H1 (cell line): ENCODE results near the gene CERS5. TPM values are rescaled to one million over a fixed set of nuclear protein-coding genes. Genes with fewer than 3 reads are reported as not detected.

Experiments used
- CTCF ChIA-PET: fragments of 300-600 bp; sonication (Branson Sonifier 250); formaldehyde crosslinking; loops from one replicate; lab custom pipeline; 2021; ENCODE audit not compliant: partially characterized antibody; lab: Charles Lee
- POLR2A ChIA-PET: fragments of 300-600 bp; sonication (Branson Sonifier 250); formaldehyde crosslinking; loops from one replicate; lab custom pipeline; 2021; ENCODE audit warnings: inconsistent platforms; ENCODE audit not compliant: partially characterized antibody; lab: Charles Lee
- DNase-seq, 2 experiments: peaks; one replicate each; pipeline versions ENCODE4 v3.0.0 to v3.0.0-alpha.2; 2010 to 2022; ENCODE audit warnings: low spot score in 2 of 2, low read depth in 1 of 2, mixed read lengths in 1 of 2
- FAIRE-seq: peaks from 2 replicates; lab custom pipeline; 2011; peaks lifted over from hg19 to GRCh38; lab: Jason Lieb, UNC
- H2AFZ ChIP-seq: 2 replicates; pipeline ENCODE4 v1.8.1; 2012; ENCODE audit warnings: low read length, inconsistent platforms
- H2AK5ac ChIP-seq: 2 replicates; pipeline ENCODE4 v1.6.1; 2013; ENCODE audit warnings: low read depth, low read length
- H2BK120ac ChIP-seq: replicated peaks from 2 replicates; pipeline ENCODE3; 2013; ENCODE audit warnings: low read depth, low read length, inconsistent platforms
- H2BK12ac ChIP-seq: 2 replicates; pipeline ENCODE4 v1.6.1; 2013; ENCODE audit warnings: low read depth, low read length
- H2BK15ac ChIP-seq: 2 replicates; pipeline ENCODE4 v1.6.1; 2013; ENCODE audit warnings: low read length
- H2BK20ac ChIP-seq: 2 replicates; pipeline ENCODE4 v1.6.1; 2013; ENCODE audit warnings: low read length
- H2BK5ac ChIP-seq: 2 replicates; pipeline ENCODE4 v1.6.1; 2013; ENCODE audit warnings: low read depth, low read length
- H3K14ac ChIP-seq: 2 replicates; pipeline ENCODE4 v1.6.1; 2013; ENCODE audit warnings: inconsistent platforms; ENCODE audit not compliant: insufficient read length
- H3K18ac ChIP-seq: 2 replicates; pipeline ENCODE4 v1.6.1; 2013; ENCODE audit warnings: low read length; ENCODE audit errors: extremely low read depth
- H3K23ac ChIP-seq: 2 replicates; pipeline ENCODE4 v1.6.1; 2013; ENCODE audit warnings: inconsistent platforms; ENCODE audit not compliant: insufficient read length
- H3K23me2 ChIP-seq: 2 replicates; pipeline ENCODE4 v1.6.1; 2013; ENCODE audit warnings: low read depth, low read length
- H3K27ac ChIP-seq: 2 replicates; pipeline ENCODE4 v1.6.1; 2011; ENCODE audit warnings: low read depth, low read length, inconsistent platforms
- H3K27me3 ChIP-seq, 4 experiments: replicated peaks in 1 of 4; 1 replicate in 1 of 4; 2 replicates in 3 of 4; pipeline versions ENCODE4 v1.6.1 to v1.8.1; 2011 to 2013; ENCODE audit warnings: low read length in 3 of 4, mild to moderate bottlenecking in 3 of 4, inconsistent platforms in 2 of 4, mixed read lengths in 2 of 4, moderate library complexity in 1 of 4; ENCODE audit not compliant: control insufficient read depth in 3 of 4, insufficient read depth in 3 of 4; ENCODE audit errors: extremely low read depth in 1 of 4
- H3K36me3 ChIP-seq, 4 experiments: 2 replicates each; pipeline versions ENCODE4 v1.6.1 to v1.8.1; 2011 to 2013; ENCODE audit warnings: mild to moderate bottlenecking in 4 of 4, low read length in 3 of 4, moderate library complexity in 2 of 4, control low read depth in 1 of 4, inconsistent platforms in 1 of 4; ENCODE audit not compliant: insufficient read depth in 4 of 4, control insufficient read depth in 2 of 4
- H3K4ac ChIP-seq: replicated peaks from 2 replicates; pipeline ENCODE3; 2013; ENCODE audit warnings: low read length, low read depth, mixed read lengths, inconsistent platforms; ENCODE audit not compliant: insufficient read length
- H3K4me1 ChIP-seq, 4 experiments: replicated peaks in 1 of 4; 1 replicate in 1 of 4; 2 replicates in 3 of 4; pipeline versions ENCODE4 v1.6.1 to v1.8.1; 2011 to 2013; ENCODE audit warnings: low read length in 3 of 4, inconsistent platforms in 2 of 4, mixed read lengths in 1 of 4; ENCODE audit not compliant: insufficient read depth in 4 of 4, control insufficient read depth in 3 of 4
- H3K4me2 ChIP-seq, 2 experiments: 2 replicates each; pipeline versions ENCODE4 v1.6.1 to v1.8.1; 2011 to 2013; ENCODE audit warnings: low read depth in 2 of 2, low read length in 2 of 2, control low read depth in 1 of 2, inconsistent platforms in 1 of 2, mild to moderate bottlenecking in 1 of 2; ENCODE audit not compliant: insufficient read depth in 1 of 2
- H3K4me3 ChIP-seq, 4 experiments: fragments of 200-600, 300-600 bp in 1 of 4; sonication (generic), shearing (Covaris generic), sonication (Bioruptor Twin) in 1 of 4; 2 replicates each; pipeline versions ENCODE4 v1.5.1 to v1.8.1; 2011 to 2016; ENCODE audit warnings: low read length in 4 of 4, low read depth in 3 of 4, control low read depth in 2 of 4, inconsistent platforms in 2 of 4, mild to moderate bottlenecking in 2 of 4, mixed read lengths in 1 of 4, moderate library complexity in 1 of 4; ENCODE audit not compliant: insufficient read depth in 2 of 4; ENCODE audit errors: extremely low read depth in 1 of 4
- H3K56ac ChIP-seq: replicated peaks from 2 replicates; pipeline ENCODE3; 2013; ENCODE audit warnings: low read depth, mild to moderate bottlenecking, mixed read lengths, low read length, inconsistent platforms; ENCODE audit not compliant: insufficient read length
- H3K79me1 ChIP-seq: 2 replicates; pipeline ENCODE4 v1.6.1; 2013; ENCODE audit warnings: low read depth, low read length, control low read depth
- H3K79me2 ChIP-seq, 2 experiments: 2 replicates each; pipeline versions ENCODE4 v1.6.1 to v1.8.1; 2012 to 2013; ENCODE audit warnings: low read length in 2 of 2, mild to moderate bottlenecking in 2 of 2, inconsistent platforms in 1 of 2; ENCODE audit not compliant: insufficient read depth in 2 of 2, control insufficient read depth in 1 of 2
- H3K9ac ChIP-seq, 4 experiments: replicated peaks in 1 of 4; 1 replicate in 1 of 4; 2 replicates in 3 of 4; pipeline versions ENCODE4 v1.6.1 to v1.8.1; 2011 to 2013; ENCODE audit warnings: low read depth in 3 of 4, low read length in 3 of 4, control low read depth in 2 of 4, mild to moderate bottlenecking in 2 of 4, moderate library complexity in 2 of 4, inconsistent platforms in 1 of 4; ENCODE audit errors: extremely low read depth in 1 of 4
- H3K9me3 ChIP-seq, 2 experiments: 2 replicates each; pipeline versions ENCODE4 v1.6.1 to v1.8.1; 2012 to 2013; ENCODE audit warnings: mild to moderate bottlenecking in 2 of 2, moderate library complexity in 2 of 2, control low read depth in 1 of 2, inconsistent platforms in 1 of 2, low read depth in 1 of 2, low read length in 1 of 2, mixed read lengths in 1 of 2; ENCODE audit not compliant: insufficient read depth in 2 of 2
- H4K20me1 ChIP-seq, 2 experiments: replicated peaks in 1 of 2; 2 replicates each; pipeline versions ENCODE3 to v1.8.1; 2011 to 2013; ENCODE audit warnings: inconsistent platforms in 2 of 2, low read length in 2 of 2, mild to moderate bottlenecking in 1 of 2; ENCODE audit not compliant: insufficient read depth in 2 of 2, control insufficient read depth in 1 of 2
- H4K5ac ChIP-seq: 2 replicates; pipeline ENCODE4 v1.6.1; 2013; ENCODE audit warnings: low read length, low read depth, mixed read lengths, inconsistent platforms; ENCODE audit not compliant: insufficient read length
- H4K8ac ChIP-seq: 2 replicates; pipeline ENCODE4 v1.8.0; 2013; ENCODE audit warnings: mild to moderate bottlenecking, moderate library complexity, low read length, inconsistent platforms; ENCODE audit not compliant: insufficient read depth; ENCODE audit errors: extremely low read depth
- H4K91ac ChIP-seq: replicated peaks from 2 replicates; pipeline ENCODE3; 2013; ENCODE audit warnings: low read length, mixed read lengths, inconsistent platforms; ENCODE audit not compliant: insufficient read length
- E2F6 ChIP-seq: IDR thresholded peaks from 2 replicates; pipeline ENCODE4 v1.6.1; 2012; ENCODE audit warnings: inconsistent platforms
- EP300 ChIP-seq, 2 experiments: IDR thresholded peaks; 1 replicate in 1 of 2; 2 replicates in 1 of 2; pipeline ENCODE4 v1.6.1; 2011 to 2012; ENCODE audit warnings: low read depth in 2 of 2, low read length in 2 of 2, mild to moderate bottlenecking in 2 of 2, borderline replicate concordance in 1 of 2, inconsistent platforms in 1 of 2, moderate library complexity in 1 of 2
- MAFK ChIP-seq: IDR thresholded peaks from 2 replicates; pipeline ENCODE4 v1.6.1; 2012; ENCODE audit warnings: low read depth, mild to moderate bottlenecking, improper control_type of control experiment, low read length
- TAF1 ChIP-seq: IDR thresholded peaks from 2 replicates; pipeline ENCODE4 v1.6.1; 2011; ENCODE audit warnings: mild to moderate bottlenecking, low read depth, low read length
- USF2 ChIP-seq: IDR thresholded peaks from 2 replicates; pipeline ENCODE4 v1.6.1; 2011; ENCODE audit warnings: low read length, improper control_type of control experiment
- WGBS, 2 experiments: shearing (Covaris generic) in 1 of 2; methylation state at CpG; one replicate each; pipeline versions ENCODE4 v1.1.6 to v1.1.7; 2013 to 2015; ENCODE audit warnings: low lambda C conversion rate in 2 of 2, mixed read lengths in 2 of 2, inconsistent platforms in 1 of 2, low coverage in 1 of 2, missing lambda C conversion rate in 1 of 2; ENCODE audit not compliant: insufficient replicate concordance in 2 of 2, insufficient coverage in 1 of 2, insufficient read length in 1 of 2; ENCODE audit errors: extremely low coverage in 1 of 2, missing lambda C conversion rate in 1 of 2; 5-methylcytosine and 5-hydroxymethylcytosine counted together
- polyA plus RNA-seq, 7 experiments: library from polyadenylated mRNA; depleted of rRNA in 3 of 7; stranded (reverse) in 5 of 7; unstranded in 2 of 7; fragments of >200 nt in 5 of 7; fragments of 200-250 nt in 2 of 7; gene quantifications; 1 replicate in 5 of 7; 2 replicates in 1 of 7; 4 replicates in 1 of 7; pipeline versions ENCODE4 v1.2.1 to v1.2.3, GENCODE V29; 2011 to 2013; ENCODE audit warnings: missing spikeins in 2 of 7, mixed read lengths in 2 of 7
- total RNA-seq: library from RNA; stranded (reverse); fragmentation: NEBNext Ultra II Directional; extraction: Animal tissue kit (Norgen Biotek cat#: 25700); gene quantifications from 2 replicates; pipeline ENCODE4 v1.2.1, GENCODE V29; 2021

CERS5 gene
- total and polyA plus RNA-seq, 2 of the 8 experiments (the other 6 are each of a cell fraction or from before 2014, with no cell fraction given): 69.2 to 119 TPM

- Histone ChIP-seq H3K56ac (no peak overlapping the region), H2BK20ac (no peak overlapping the region), H3K18ac (no peak overlapping the region), H2BK12ac (no peak overlapping the region), H3K4ac (no peak overlapping the region), H4K8ac (no peak overlapping the region), H2AK5ac (no peak overlapping the region), H3K27ac (no peak overlapping the region), H3K79me2 (peaks cover 0 to 16% of the 10 kb centered on the region in 2 experiments; a peak in 2 of 4 replicates), H3K36me3 (peaks cover 0 to 20% (median 8%) of the 10 kb centered on the region in 4 experiments; a peak in 6 of 8 replicates), H3K23me2 (no peaks in the 10 kb centered on the region), H3K23ac (no peak overlapping the region), H2BK120ac (no peak overlapping the region), H4K5ac (no peak overlapping the region), H3K9me3 (no peaks in the 10 kb centered on the region), H3K79me1 (no peaks in the 10 kb centered on the region; the same call in 1 of the 2 replicates), H3K4me1 (no peaks in the 10 kb centered on the region), H2AFZ (no peak overlapping the region), H3K9ac (no peak overlapping the region), H3K4me2 (no peak overlapping the region), H3K4me3 (no peak overlapping the region), H4K91ac (no peak overlapping the region), H2BK5ac (no peak overlapping the region), H4K20me1 (peaks cover 0 to 2% of the 10 kb centered on the region in 2 experiments), H3K27me3 (no peaks in the 10 kb centered on the region), H3K14ac (no peak overlapping the region), H2BK15ac (no peak overlapping the region)
- CTCF ChIA-PET: interaction anchor here (0.7 to 4.8 kb wide), 8 partner anchors 13 to 169 kb away, joined by 3 to 28 read pairs (median 4); partner anchors contain the start of gene CERS5
- 91% methylated on average over 2 of the region's 2 CpGs; no CpG with 5 or more reads in 1 of the 2 experiments for WGBS, 2 experiments
- no peak for FAIRE-seq
- TF ChIP-seq EP300 (IDR thresholded peaks at IDR 0.05; ENCODE audit: borderline replicate concordance in 1 of 2, low read depth in 2 of 2, low read length in 2 of 2) (no peak), MAFK (no peak), USF2 (no peak), E2F6 (no peak), TAF1 (no peak)
- no peak for DNase-seq
- POLR2A ChIA-PET: interaction anchor here (0.7 to 2.0 kb wide), 2 partner anchors 14 to 34 kb away, joined by 3 to 6 read pairs; partner anchors contain the start of gene COX14
Observed at GRCh38 chr12:50145439-50145838, 21.7 kb downstream of the CERS5 start.
